ENCODE results near the gene PRKAG2. TPM values are rescaled to one million over a fixed set of nuclear protein-coding genes. Genes with fewer than 3 reads are reported as not detected.
A peak's percentile ranks its signal among the peaks of the same experiment; 100 is the strongest.

Gene PRKAG2
- total RNA-seq, 1 donor, result 42.7 TPM

DNA sequence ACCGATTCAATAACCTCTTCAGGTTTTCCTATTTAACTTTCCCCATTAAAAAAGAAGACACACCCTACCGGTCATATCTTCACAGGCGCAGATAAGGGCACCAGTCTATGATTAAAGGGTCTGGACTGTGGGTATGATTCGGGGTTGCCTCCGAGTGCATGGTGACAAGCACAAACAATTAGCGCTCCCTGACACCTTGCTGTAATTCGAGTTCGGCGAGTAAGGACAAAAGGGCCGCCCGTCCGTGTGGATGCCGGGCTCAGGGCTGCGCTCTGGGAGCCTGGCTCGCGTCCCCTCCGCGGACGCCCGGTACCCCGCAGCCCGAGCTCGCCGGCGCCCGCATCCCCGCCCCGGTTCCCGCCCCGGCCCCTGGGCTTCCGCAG is 245.4 kb downstream of the PRKAG2 start:
- Histone ChIP-seq H3K9me3 (ENCODE audit: low read depth, low read length) (no peaks in the 10 kb centered on the region), H3K4me3 (ENCODE audit: low read length) (peak overlapping the region; percentile 58), H3K27me3 (ENCODE audit: insufficient read depth, low read length) (no peaks in the 10 kb centered on the region), H3K4me1 (ENCODE audit: insufficient read depth, low read length) (peaks cover 19% of the 10 kb centered on the region)

DNA sequence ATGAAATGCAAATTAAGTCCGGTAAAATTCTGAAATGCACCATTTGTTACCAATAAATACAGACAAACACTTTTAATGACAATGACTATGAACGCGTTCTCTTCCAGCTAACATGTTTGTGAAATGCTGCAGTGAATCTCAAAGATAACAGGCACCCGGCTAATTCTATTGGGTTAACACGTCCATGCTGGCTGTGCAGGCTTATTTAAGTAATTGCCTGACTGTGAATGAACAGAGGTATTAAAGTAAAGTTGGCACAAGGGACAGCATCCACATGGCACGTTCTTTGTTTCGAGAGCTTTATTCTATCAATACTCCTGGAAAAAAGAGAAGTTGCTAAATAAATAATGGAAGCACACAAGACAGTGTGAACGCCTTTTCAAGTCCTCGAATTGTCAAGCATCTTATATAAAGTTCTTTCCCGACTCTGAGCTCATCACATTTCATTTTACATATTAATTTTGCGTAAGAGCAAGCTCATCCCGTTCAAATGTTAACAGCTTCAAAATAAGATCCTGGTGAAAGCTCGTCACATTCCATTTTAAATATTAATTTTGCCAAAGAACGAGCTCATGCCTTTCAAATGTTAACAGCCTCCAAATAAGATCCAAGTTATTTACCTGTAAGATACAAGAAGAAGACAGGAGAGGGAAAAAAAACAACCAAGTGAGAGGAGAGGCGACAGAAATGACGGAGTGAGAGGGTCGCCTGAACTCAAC is 245.9 kb downstream of the PRKAG2 start:
- peaks cover 19% of the 10 kb centered on the region for H3K4me1 ChIP-seq (ENCODE audit: insufficient read depth, low read length)
- H3K9me3 ChIP-seq (ENCODE audit: low read depth, low read length), result no peaks in the 10 kb centered on the region
- no peaks in the 10 kb centered on the region for H3K27me3 ChIP-seq (ENCODE audit: insufficient read depth, low read length)
- H3K4me3 ChIP-seq (ENCODE audit: low read length), result peak overlapping the region; percentile 58

DNA sequence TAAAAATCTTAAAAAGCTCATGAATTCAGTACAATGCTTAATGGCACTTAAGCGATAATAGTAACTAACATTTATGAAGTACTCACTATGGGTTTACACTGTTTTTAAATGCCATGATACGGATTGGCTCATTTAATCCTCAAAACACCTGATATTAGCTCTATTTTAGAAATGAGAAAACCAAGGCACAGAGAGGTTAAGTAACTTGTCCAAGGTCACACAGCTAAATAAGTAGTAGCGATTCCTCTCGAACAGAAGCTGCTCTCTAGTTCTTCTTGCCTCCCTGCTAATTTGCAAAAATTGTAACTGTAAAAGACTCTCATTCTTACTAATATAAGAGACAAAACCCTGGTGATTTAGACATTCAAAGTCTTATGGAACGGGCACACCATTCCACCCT is 246.6 kb downstream of the PRKAG2 start:
- Histone ChIP-seq H3K9me3 (ENCODE audit: low read depth, low read length) (no peaks in the 10 kb centered on the region), H3K27me3 (ENCODE audit: insufficient read depth, low read length) (no peaks in the 10 kb centered on the region), H3K4me1 (ENCODE audit: insufficient read depth, low read length) (peaks cover 19% of the 10 kb centered on the region), H3K4me3 (ENCODE audit: low read length) (no peak overlapping the region)

DNA sequence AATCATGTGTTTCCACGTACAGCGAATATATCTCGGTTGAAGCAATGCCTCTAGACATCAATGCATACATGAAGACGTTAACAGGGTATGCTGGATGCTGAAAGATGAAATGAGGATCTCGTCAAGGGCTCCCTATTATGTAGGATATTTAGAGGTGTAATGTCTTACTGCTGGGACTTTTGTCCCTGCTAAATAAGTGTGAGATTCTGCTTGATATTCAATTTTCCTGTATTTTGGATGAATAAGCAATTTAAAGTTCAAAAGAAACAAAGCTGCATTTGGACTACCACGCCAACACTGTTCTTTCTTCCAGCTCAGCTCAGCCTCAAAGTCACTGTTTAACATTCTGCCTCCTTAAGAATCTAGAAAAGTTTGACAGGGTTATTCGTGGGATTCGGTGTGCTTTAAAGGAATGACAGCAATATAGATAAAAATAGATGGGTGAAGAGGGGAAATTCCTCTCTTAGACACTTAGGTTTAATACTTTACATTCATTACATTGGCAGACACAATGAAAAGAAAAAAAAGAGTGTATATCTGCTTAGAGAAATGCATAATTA is 247.1 kb downstream of the PRKAG2 start:
- H3K4me1 ChIP-seq (ENCODE audit: insufficient read depth, low read length), result peaks cover 19% of the 10 kb centered on the region
- H3K4me3 ChIP-seq (ENCODE audit: low read length), result no peak overlapping the region
- H3K9me3 ChIP-seq (ENCODE audit: low read depth, low read length), result no peaks in the 10 kb centered on the region
- H3K27me3 ChIP-seq (ENCODE audit: insufficient read depth, low read length), result no peaks in the 10 kb centered on the region

DNA sequence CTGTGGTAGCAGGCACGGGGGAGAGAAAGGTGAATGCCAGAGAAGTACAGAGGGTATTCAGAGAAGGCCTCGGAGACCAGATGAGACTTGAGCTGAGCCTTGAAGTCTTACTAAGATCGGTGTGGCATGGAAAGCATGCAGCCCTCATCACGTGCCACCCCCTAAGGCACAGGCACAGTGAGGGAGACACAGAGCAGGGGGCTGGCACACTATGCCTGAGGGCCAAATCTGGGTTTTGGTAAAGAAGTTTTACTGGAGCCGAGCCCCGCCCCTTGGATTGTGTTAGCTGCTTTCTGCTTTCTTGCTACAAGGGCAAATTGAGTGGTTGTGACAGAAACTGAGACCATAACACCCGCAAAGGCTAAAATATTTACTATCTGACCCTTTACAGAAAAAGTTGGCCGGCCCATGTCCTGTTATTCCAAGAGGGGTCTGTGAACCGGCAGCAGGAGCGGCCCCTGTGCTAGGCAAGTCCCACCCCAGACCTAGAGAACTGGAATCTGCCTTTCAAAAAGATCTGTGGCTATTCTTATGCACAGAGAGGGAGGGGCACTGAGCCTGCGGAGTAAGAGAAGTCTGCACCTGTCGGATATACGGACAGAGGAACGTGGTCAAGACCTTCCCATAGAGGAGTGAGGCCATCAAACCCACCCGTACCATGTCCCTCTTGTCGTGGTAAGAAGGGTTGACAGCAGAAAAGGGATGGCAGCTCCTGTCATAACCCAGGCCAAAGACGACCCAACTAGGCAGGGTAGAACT is 247.9 kb downstream of the PRKAG2 start:
- Histone ChIP-seq H3K27me3 (ENCODE audit: insufficient read depth, low read length) (no peaks in the 10 kb centered on the region), H3K9me3 (ENCODE audit: low read depth, low read length) (no peaks in the 10 kb centered on the region), H3K4me1 (ENCODE audit: insufficient read depth, low read length) (peaks cover 19% of the 10 kb centered on the region), H3K4me3 (ENCODE audit: low read length) (no peak overlapping the region)

DNA sequence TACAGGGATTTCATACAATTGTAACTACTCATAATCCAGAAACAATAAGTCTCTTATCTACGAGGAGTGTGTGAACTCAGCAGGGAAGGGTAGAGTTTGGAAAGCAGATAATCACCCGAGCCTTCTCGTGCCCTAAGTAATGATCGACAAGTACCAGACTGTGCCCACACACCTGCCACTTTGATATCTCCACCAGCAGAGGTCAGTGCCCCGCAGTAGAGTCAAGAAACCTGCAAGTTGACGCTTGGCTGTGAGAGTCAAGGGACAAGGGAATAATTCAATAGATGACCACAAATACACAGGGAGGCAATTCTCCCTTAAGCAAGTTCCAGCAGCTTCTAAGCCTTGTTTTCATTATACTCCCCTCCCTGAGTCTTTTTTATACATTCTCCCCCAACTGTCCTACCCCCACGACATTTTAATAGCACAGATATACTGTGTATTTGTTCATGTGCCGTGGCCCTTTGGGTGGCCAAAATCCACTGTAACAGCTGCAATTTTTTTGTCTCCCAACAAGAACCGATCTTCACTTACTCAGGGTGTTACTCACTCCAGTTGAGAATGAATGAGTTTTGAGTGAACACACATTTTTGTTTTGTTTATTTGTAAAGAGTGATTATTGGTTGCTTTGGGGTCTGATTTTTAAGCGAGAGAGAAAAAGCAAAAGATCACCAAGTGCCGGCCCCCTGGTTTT is 250.3 kb downstream of the PRKAG2 start:
- peaks cover 12% of the 10 kb centered on the region for H3K4me1 ChIP-seq (ENCODE audit: insufficient read depth, low read length)
- no peaks in the 10 kb centered on the region for H3K27me3 ChIP-seq (ENCODE audit: insufficient read depth, low read length)
- no peak overlapping the region for H3K4me3 ChIP-seq (ENCODE audit: low read length)
- no peaks in the 10 kb centered on the region for H3K9me3 ChIP-seq (ENCODE audit: low read depth, low read length)

DNA sequence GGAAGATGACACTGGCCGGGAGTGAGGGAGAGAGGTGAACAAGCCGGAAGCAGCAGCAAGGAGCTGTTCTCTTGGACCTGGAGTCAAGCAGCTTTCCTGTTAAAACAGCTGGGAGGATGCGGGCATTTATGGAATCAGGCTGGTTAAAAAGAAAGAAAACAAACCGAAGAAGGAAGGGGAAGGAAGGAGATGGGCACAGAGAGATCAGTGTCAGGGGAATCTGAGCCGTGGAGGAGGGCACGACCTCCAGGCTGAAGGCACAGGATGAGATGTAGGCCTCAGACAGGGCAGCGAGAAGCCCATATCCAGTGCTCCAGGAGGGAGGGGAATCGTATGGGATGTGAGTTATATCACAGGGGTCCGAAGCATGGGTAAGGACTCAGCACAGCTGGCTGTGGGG is 251.3 kb downstream of the PRKAG2 start:
- H3K9me3 ChIP-seq (ENCODE audit: low read depth, low read length), result no peaks in the 10 kb centered on the region
- no peaks in the 10 kb centered on the region for H3K27me3 ChIP-seq (ENCODE audit: insufficient read depth, low read length)
- peaks cover 3% of the 10 kb centered on the region for H3K4me1 ChIP-seq (ENCODE audit: insufficient read depth, low read length)
- H3K4me3 ChIP-seq (ENCODE audit: low read length), result no peak overlapping the region

DNA sequence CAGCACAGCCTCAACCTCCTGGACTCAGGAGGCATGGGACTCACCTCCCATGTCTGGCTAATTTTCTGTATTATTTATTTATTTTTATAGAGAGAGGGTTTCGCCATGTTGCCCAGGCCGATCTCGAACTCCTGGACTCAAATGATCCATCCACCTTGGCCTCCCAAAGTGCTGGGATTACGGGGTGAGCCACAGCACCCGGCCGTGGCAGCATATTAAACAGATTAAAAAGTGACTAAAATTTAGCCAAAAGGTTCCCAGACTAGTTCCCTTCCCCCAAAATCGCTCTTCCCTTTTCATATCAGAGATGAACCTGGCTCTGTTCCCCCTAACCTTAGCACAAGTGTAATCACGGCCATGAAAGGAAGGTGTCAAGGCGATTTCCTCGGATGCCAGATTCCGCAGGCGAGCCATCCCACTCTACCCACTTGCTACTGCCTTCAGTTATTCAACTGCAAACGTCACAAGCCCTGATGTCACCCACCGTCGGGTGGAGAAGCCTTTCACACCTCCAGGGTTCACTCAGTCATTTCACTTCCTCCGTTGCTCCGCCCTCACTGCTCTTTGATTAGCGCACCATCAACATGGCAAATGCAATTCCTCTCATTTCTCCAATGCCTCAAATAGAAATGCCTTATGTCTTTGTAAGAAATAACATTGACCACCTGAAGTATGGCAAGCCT is 252.5 kb downstream of the PRKAG2 start:
- no peaks in the 10 kb centered on the region for H3K9me3 ChIP-seq (ENCODE audit: low read depth, low read length)
- no peaks in the 10 kb centered on the region for H3K27me3 ChIP-seq (ENCODE audit: insufficient read depth, low read length)
- H3K4me1 ChIP-seq (ENCODE audit: insufficient read depth, low read length), result no peaks in the 10 kb centered on the region
- H3K4me3 ChIP-seq (ENCODE audit: low read length), result no peak overlapping the region

DNA sequence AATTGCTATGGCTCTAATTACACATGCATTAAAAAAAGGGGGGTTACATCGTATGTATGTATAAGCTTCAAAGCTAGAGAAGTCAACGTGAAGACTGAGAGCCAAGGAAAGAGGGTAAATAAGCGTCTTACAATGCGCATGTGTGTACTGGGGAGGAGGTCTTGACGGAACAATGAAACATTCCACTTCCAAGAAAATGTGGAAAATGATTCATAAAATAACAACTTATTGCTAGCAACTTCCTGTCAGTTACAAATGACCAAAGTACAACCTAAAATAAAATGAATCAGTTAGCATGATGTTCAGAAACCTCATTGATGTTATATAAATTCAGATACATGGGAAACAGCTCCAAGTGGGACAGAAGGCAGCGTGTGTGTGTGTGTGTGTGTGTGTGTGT is 253.1 kb downstream of the PRKAG2 start:
- no peaks in the 10 kb centered on the region for H3K9me3 ChIP-seq (ENCODE audit: low read depth, low read length)
- no peak overlapping the region for H3K4me3 ChIP-seq (ENCODE audit: low read length)
- H3K27me3 ChIP-seq (ENCODE audit: insufficient read depth, low read length), result no peaks in the 10 kb centered on the region
- no peaks in the 10 kb centered on the region for H3K4me1 ChIP-seq (ENCODE audit: insufficient read depth, low read length)

DNA sequence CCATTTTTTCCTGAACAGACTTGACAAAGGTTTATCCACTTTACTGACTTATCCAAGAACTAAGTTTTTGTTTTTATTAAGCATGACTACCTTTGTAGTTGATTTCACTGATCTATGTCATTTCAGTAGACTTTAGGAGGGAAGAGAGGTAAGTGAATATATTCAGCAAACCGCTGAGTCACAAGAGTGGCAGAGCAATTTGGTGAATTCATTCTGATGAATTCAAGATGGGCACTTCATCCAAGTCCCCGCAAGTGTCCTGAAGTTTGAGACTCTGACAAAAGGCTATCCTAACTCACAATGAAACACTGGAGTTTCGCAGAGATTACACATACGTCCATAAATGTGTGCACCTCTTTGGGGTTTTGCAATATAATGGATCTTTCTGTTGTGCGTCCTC is 255.0 kb downstream of the PRKAG2 start:
- Histone ChIP-seq H3K9me3 (ENCODE audit: low read depth, low read length) (no peaks in the 10 kb centered on the region), H3K27me3 (ENCODE audit: insufficient read depth, low read length) (no peaks in the 10 kb centered on the region), H3K4me1 (ENCODE audit: insufficient read depth, low read length) (no peaks in the 10 kb centered on the region), H3K4me3 (ENCODE audit: low read length) (no peak overlapping the region)

DNA sequence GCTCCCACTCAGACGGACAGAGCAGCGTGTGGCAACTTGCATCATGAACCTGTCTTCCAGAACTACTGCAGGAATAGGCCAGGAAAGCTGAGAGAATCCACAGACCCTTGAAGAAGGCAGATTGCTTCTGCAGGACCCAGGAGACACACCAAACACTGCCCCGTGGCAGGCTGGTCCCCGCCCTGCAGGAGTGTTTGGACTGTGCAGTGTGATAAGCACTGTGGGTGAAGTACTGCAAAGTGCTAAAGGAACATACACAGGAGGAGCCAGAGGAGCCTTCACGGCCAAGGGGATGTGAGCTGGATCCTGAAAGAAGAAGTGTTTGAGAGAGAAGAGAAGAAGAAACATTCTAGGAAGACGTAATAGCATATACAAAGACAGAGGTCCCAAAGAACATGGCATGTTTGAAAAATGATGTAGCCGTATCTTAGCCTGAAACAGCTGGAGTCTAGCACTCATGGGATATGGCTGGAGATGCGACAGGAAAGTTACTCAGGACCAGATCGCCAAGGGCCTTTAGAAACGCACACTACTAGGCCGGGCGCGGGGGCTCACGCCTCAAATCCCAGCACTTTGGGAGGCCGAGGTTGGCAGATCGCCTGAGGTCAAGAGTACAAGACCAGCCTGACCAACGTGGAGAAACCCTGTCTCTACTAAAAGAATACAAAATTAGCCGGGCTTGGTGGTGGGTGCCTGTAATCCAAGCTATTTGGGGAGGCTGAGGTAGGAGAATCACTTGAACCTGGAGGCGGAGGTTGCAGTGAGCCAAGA is 260.3 kb downstream of the PRKAG2 start:
- H3K4me1 ChIP-seq (ENCODE audit: insufficient read depth, low read length), result no peaks in the 10 kb centered on the region
- H3K4me3 ChIP-seq (ENCODE audit: low read length), result no peak overlapping the region
- H3K27me3 ChIP-seq (ENCODE audit: insufficient read depth, low read length), result no peaks in the 10 kb centered on the region
- H3K9me3 ChIP-seq (ENCODE audit: low read depth, low read length), result no peaks in the 10 kb centered on the region

DNA sequence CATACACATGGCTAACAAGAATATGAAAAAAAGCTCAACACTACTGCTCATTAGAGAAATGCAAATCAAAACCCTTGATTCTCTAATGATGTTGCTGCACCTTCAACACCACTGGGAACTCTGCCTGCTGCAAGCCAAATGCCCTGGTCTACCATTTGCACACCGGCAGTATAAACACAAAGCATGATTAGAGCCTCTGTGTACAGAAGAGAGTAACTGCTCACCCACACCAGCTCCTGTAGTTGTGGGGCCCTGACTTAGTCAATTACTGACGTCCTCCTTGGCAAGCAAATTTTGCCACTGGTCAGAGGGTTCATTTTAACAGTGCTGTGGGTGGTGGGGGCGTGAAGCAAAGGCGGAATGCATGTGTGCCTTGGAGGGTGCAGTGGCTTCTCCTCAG is 261.1 kb downstream of the PRKAG2 start:
- no peak overlapping the region for H3K4me3 ChIP-seq (ENCODE audit: low read length)
- no peaks in the 10 kb centered on the region for H3K4me1 ChIP-seq (ENCODE audit: insufficient read depth, low read length)
- H3K27me3 ChIP-seq (ENCODE audit: insufficient read depth, low read length), result no peaks in the 10 kb centered on the region
- H3K9me3 ChIP-seq (ENCODE audit: low read depth, low read length), result no peaks in the 10 kb centered on the region

DNA sequence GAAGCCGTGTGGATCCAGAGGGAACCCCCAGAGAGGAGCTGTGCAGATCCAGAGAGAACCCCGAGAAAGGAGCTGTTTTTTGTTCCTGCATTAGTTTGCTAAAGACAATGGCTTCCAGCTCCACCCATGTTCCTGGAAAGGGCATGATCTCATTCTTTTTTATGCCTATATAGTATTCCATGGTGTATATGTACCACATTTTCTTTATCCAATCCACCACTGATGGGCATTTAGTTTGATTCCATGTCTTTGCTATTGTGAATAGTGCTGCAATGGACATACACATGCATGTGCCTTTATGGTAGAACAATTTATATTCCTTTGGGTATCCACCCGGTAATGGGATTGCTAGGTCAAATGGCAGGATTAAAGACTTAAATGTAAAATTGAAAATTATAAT is 261.9 kb downstream of the PRKAG2 start:
- no peaks in the 10 kb centered on the region for H3K4me1 ChIP-seq (ENCODE audit: insufficient read depth, low read length)
- H3K4me3 ChIP-seq (ENCODE audit: low read length), result no peak overlapping the region
- H3K9me3 ChIP-seq (ENCODE audit: low read depth, low read length), result no peaks in the 10 kb centered on the region

DNA sequence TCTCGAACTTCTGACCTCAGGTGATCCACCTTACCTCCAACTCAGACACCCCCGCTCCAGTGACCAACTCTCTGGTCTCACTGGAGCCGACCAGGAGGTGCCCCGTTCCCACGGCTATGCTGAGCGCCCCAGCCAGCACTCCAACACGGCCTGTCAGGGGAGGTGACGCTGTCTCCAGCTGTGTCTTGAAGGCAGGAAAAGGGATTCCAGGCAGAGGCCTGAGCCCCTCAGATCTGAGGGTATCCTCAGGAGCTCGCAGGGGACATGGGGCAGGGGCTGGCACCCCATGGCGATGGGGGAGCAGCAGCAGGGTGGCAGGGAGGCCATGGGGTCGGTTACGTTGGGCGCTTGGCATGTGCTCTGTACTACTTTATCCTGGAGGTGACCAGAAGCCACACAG is 262.9 kb downstream of the PRKAG2 start:
- no peaks in the 10 kb centered on the region for H3K9me3 ChIP-seq (ENCODE audit: low read depth, low read length)
- no peaks in the 10 kb centered on the region for H3K4me1 ChIP-seq (ENCODE audit: insufficient read depth, low read length)
- no peak overlapping the region for H3K4me3 ChIP-seq (ENCODE audit: low read length)
- H3K27me3 ChIP-seq (ENCODE audit: insufficient read depth, low read length), result no peaks in the 10 kb centered on the region

More for the DNA sequence above, 261.9 kb downstream of the PRKAG2 start:
- no peaks in the 10 kb centered on the region for H3K27me3 ChIP-seq (ENCODE audit: insufficient read depth, low read length)

Data from mononuclear cell (primary cell).